Mesenteric fat pad (tissue), 1 donor: ENCODE measurements around the gene FAM9C. TPM values are rescaled to one million over a fixed set of nuclear protein-coding genes. Genes with fewer than 3 reads are reported as not detected.

ENCODE experiments used
- DNase-seq: peaks from one replicate; pipeline ENCODE4 v3.0.0-alpha.2; 2020; ENCODE audit warnings: low spot score
- total RNA-seq: library from RNA; stranded (reverse); fragmentation: NEBNext Ultra II Directional; extraction: Animal tissue kit (Norgen Biotek cat#: 25700); gene quantifications from one replicate; pipeline ENCODE4 v1.2.1, GENCODE V29; 2021
- donor health status: DM: yes; HTN: yes; CAD: no.

The FAM9C gene
- total RNA-seq, 1 donor from 2014 or later, result not detected

GRCh38 chrX:13008189-13008533 is 36.3 kb downstream of the FAM9C start:
- DNase-seq, result no peak

GRCh38 chrX:13007519-13008188 is 36.8 kb downstream of the FAM9C start:
- no peak for DNase-seq

GRCh38 chrX:13005661-13006473 is 38.6 kb downstream of the FAM9C start:
- no peak for DNase-seq

GRCh38 chrX:13001961-13002671 is 42.3 kb downstream of the FAM9C start:
- no peak for DNase-seq

GRCh38 chrX:13001097-13001496 is 43.3 kb downstream of the FAM9C start:
- DNase-seq, result no peak

- no peak for DNase-seq
These were observed 44.1 kb downstream of the FAM9C start for GRCh38 chrX:13000301-13000811.

- DNase-seq, result no peak
These were observed 45.0 kb downstream of the FAM9C start for GRCh38 chrX:12999422-12999821.

- no peak for DNase-seq
These were observed 46.3 kb downstream of the FAM9C start for GRCh38 chrX:12997906-12998687.

GRCh38 chrX:12996934-12997435 is 47.4 kb downstream of the FAM9C start:
- no peak for DNase-seq

GRCh38 chrX:12994321-12994720 is 50.1 kb downstream of the FAM9C start:
- DNase-seq, result no peak

- DNase-seq, result no peak
These were observed 50.6 kb downstream of the FAM9C start for GRCh38 chrX:12993826-12994225.

- DNase-seq, result no peak
These were observed 51.8 kb downstream of the FAM9C start for GRCh38 chrX:12992544-12993118.

- no peak for DNase-seq
These were observed 52.8 kb downstream of the FAM9C start for GRCh38 chrX:12991575-12991974.

- DNase-seq, result no peak
These were observed 55.0 kb downstream of the FAM9C start for GRCh38 chrX:12989461-12989860.

GRCh38 chrX:12988797-12989196 is 55.6 kb downstream of the FAM9C start:
- DNase-seq, result no peak

GRCh38 chrX:12987900-12988594 is 56.4 kb downstream of the FAM9C start:
- no peak for DNase-seq

- no peak for DNase-seq
These were observed 57.1 kb downstream of the FAM9C start for GRCh38 chrX:12987340-12987739.

GRCh38 chrX:12986886-12987285 is 57.5 kb downstream of the FAM9C start:
- no peak for DNase-seq

- DNase-seq, result no peak
These were observed 58.1 kb downstream of the FAM9C start for GRCh38 chrX:12986164-12986779.
